ENCODE data around the gene TRMT2A.

TRMT2A gene

GRCh38 chr22:20079745-20080444 lies 37.1 kb downstream of the TRMT2A start, which contains the start of gene DGCR8:
DGCR8 (plus strand) TSS chr22:20080241; CDS start chr22:20085964, 5,723 bp downstream.
- peak; percentile 95 for ATAC-seq

GRCh38 chr22:20076627-20077172 lies 40.3 kb downstream of the TRMT2A start:
- ATAC-seq = no peak

More at GRCh38 chr22:20079745-20080444, 37.1 kb downstream of the TRMT2A start, which contains the start of gene DGCR8:
- TF ChIP-seq SNAI2 (CRISPR knock-in tag; IDR thresholded peaks at IDR 0.05) = 0 out of 2 replicates have a peak, but pooled peaks have one; percentile 18
- TF ChIP-seq ZNF8 (CRISPR knock-in tag; IDR thresholded peaks at IDR 0.05) = 0 out of 2 replicates have a peak, but pooled peaks have one; percentile 31
- TF ChIP-seq ISL1 (CRISPR knock-in tag; IDR thresholded peaks at IDR 0.05) = no peak
- 0 out of 2 replicates have a peak, but pooled peaks have one; percentile 11 for TF ChIP-seq PPARA (CRISPR knock-in tag; IDR thresholded peaks at IDR 0.05; ENCODE audit: borderline replicate concordance)
- peak; percentile 48; the same call in 1 of the 2 replicates for TF ChIP-seq ZC3H10 (CRISPR knock-in tag; IDR thresholded peaks at IDR 0.05)
- TF ChIP-seq CSDC2 (CRISPR knock-in tag; IDR thresholded peaks at IDR 0.05) = peak; percentile 38; the same call in 1 of the 2 replicates
- no peak for TF ChIP-seq ARNTL (CRISPR knock-in tag; IDR thresholded peaks at IDR 0.05; ENCODE audit: borderline replicate concordance, low read depth)
- TF ChIP-seq ZFP3 (CRISPR knock-in tag; IDR thresholded peaks at IDR 0.05) = 0 out of 2 replicates have a peak, but pooled peaks have one; percentile 35
- TF ChIP-seq PATZ1 (CRISPR knock-in tag; IDR thresholded peaks at IDR 0.05; ENCODE audit: borderline replicate concordance) = no peak

GRCh38 chr22:20071524-20071972 lies 45.5 kb downstream of the TRMT2A start:
- no peak for ATAC-seq
- no peak for TF ChIP-seq ZFP30 (CRISPR knock-in tag; IDR thresholded peaks at IDR 0.05)
- TF ChIP-seq SNAI2 (CRISPR knock-in tag; IDR thresholded peaks at IDR 0.05) = no peak
- no peak for TF ChIP-seq RARB (CRISPR knock-in tag; IDR thresholded peaks at IDR 0.05)
- no peak for TF ChIP-seq CREB5 (CRISPR knock-in tag; IDR thresholded peaks at IDR 0.05; ENCODE audit: low read depth)
- no peak for TF ChIP-seq POU6F1 (CRISPR knock-in tag; IDR thresholded peaks at IDR 0.05; ENCODE audit: borderline replicate concordance, low read depth)
- TF ChIP-seq PATZ1 (CRISPR knock-in tag; IDR thresholded peaks at IDR 0.05; ENCODE audit: borderline replicate concordance) = no peak
- TF ChIP-seq ZNF8 (CRISPR knock-in tag; IDR thresholded peaks at IDR 0.05) = no peak
- no peak for TF ChIP-seq OSR1 (CRISPR knock-in tag; IDR thresholded peaks at IDR 0.05)
- no peak for TF ChIP-seq CSDC2 (CRISPR knock-in tag; IDR thresholded peaks at IDR 0.05)
- no peak for TF ChIP-seq ARNTL (CRISPR knock-in tag; IDR thresholded peaks at IDR 0.05; ENCODE audit: borderline replicate concordance, low read depth)
- no peak for TF ChIP-seq BACH2 (CRISPR knock-in tag; IDR thresholded peaks at IDR 0.05; ENCODE audit: borderline replicate concordance)
- no peak for TF ChIP-seq ZFP3 (CRISPR knock-in tag; IDR thresholded peaks at IDR 0.05)
- no peak for TF ChIP-seq TSHZ2 (CRISPR knock-in tag; IDR thresholded peaks at IDR 0.05)
- TF ChIP-seq ZNF565 (CRISPR knock-in tag; conservative IDR thresholded peaks at IDR 0.05; ENCODE audit: low read depth) = no peak
- TF ChIP-seq ISL1 (CRISPR knock-in tag; IDR thresholded peaks at IDR 0.05) = no peak
- no peak for TF ChIP-seq CSRNP3 (CRISPR knock-in tag; IDR thresholded peaks at IDR 0.05)
- TF ChIP-seq ESRRG (CRISPR knock-in tag; IDR thresholded peaks at IDR 0.05) = no peak

More at GRCh38 chr22:20076627-20077172, 40.3 kb downstream of the TRMT2A start:
- TF ChIP-seq SNAI2 (CRISPR knock-in tag; IDR thresholded peaks at IDR 0.05) = no peak
